OCI-LY1 (cell line): ENCODE data around the gene CBX8.

Source experiments
- H2AFZ ChIP-seq: fragments of 200-600 bp; sonication (generic), shearing (Covaris generic); 2 replicates; pipeline ENCODE4 v1.6.0; 2014; ENCODE audit warnings: antibody characterized with exemption, mild to moderate bottlenecking, low read length
- H3F3A ChIP-seq: fragments of 200-600 bp; sonication (generic), shearing (Covaris generic); 2 replicates; pipeline ENCODE4 v1.6.0; 2014; ENCODE audit warnings: mild to moderate bottlenecking, antibody characterized with exemption, low read length, moderate library complexity; ENCODE audit not compliant: insufficient read depth
- H3K27ac ChIP-seq: fragments of 200-600 bp; sonication (generic); 2 replicates; pipeline ENCODE4 v1.5.1; 2014; ENCODE audit warnings: low read length, mixed run types, mild to moderate bottlenecking, low read depth; ENCODE audit not compliant: poor library complexity, severe bottlenecking
- H3K27me3 ChIP-seq: fragments of 200-600 bp; sonication (generic); 2 replicates; pipeline ENCODE4 v1.6.0; 2014; ENCODE audit warnings: antibody characterized with exemption, mild to moderate bottlenecking, low read length, moderate library complexity; ENCODE audit not compliant: insufficient read depth
- H3K36me3 ChIP-seq: fragments of 200-600 bp; sonication (generic); 2 replicates; pipeline ENCODE4 v1.6.1; 2014; ENCODE audit warnings: mild to moderate bottlenecking, antibody characterized with exemption, low read length, moderate library complexity, mixed read lengths; ENCODE audit not compliant: insufficient read depth
- H3K4me1 ChIP-seq: fragments of 200-600 bp; sonication (generic); 2 replicates; pipeline ENCODE4 v1.5.1; 2014; ENCODE audit warnings: mild to moderate bottlenecking, low read length, moderate library complexity; ENCODE audit not compliant: insufficient read depth, severe bottlenecking
- H3K4me2 ChIP-seq: fragments of 200-600 bp; sonication (generic), shearing (Covaris generic); 2 replicates; pipeline ENCODE4 v1.6.1; 2014; ENCODE audit warnings: low read length
- H3K4me3 ChIP-seq: fragments of 200-600 bp; sonication (generic); 2 replicates; pipeline ENCODE4 v1.5.1; 2014; ENCODE audit warnings: low read length, low read depth, mild to moderate bottlenecking, mixed read lengths; ENCODE audit not compliant: poor library complexity, severe bottlenecking
- H3K79me2 ChIP-seq: fragments of 200-600 bp; shearing (Covaris generic); 2 replicates; pipeline ENCODE4 v1.6.1; 2016; ENCODE audit warnings: mixed run types, low read length, mixed read lengths; ENCODE audit not compliant: insufficient read depth
- H3K9ac ChIP-seq: fragments of 200-600 bp; sonication (generic), shearing (Covaris generic); 2 replicates; pipeline ENCODE4 v1.6.1; 2014; ENCODE audit warnings: mild to moderate bottlenecking, low read length, mixed read lengths
- H3K9me2 ChIP-seq: fragments of 200-600 bp; sonication (generic), shearing (Covaris generic); 2 replicates; pipeline ENCODE4 v1.6.1; 2014; ENCODE audit warnings: low read depth, mild to moderate bottlenecking, low read length, mixed read lengths
- H3K9me3 ChIP-seq: fragments of 200-600 bp; shearing (Covaris generic); 2 replicates; pipeline ENCODE4 v1.6.1; 2014; ENCODE audit warnings: low read length, mixed read lengths
- H4K20me1 ChIP-seq: fragments of 200-600 bp; sonication (generic), shearing (Covaris generic); 2 replicates; pipeline ENCODE4 v1.6.0; 2016; ENCODE audit warnings: mild to moderate bottlenecking, low read length; ENCODE audit not compliant: insufficient read depth
- EZH2 ChIP-seq: fragments of 200-600 bp; sonication (generic), shearing (Covaris generic); IDR thresholded peaks from 2 replicates; pipeline ENCODE4 v1.8.0; 2017; ENCODE audit warnings: borderline replicate concordance, mixed run types, mild to moderate bottlenecking, antibody characterized with exemption, low read length, moderate library complexity, mixed read lengths
- TF ChIP-seq, protein P1 (sequence below): fragments of 200-600 bp; sonication (generic), shearing (Covaris generic); IDR thresholded peaks from 2 replicates; pipeline ENCODE4 v1.5.1; 2017; ENCODE audit warnings: mild to moderate bottlenecking, antibody characterized with exemption, low read length, moderate library complexity, mixed read lengths

CBX8 gene

DNA sequence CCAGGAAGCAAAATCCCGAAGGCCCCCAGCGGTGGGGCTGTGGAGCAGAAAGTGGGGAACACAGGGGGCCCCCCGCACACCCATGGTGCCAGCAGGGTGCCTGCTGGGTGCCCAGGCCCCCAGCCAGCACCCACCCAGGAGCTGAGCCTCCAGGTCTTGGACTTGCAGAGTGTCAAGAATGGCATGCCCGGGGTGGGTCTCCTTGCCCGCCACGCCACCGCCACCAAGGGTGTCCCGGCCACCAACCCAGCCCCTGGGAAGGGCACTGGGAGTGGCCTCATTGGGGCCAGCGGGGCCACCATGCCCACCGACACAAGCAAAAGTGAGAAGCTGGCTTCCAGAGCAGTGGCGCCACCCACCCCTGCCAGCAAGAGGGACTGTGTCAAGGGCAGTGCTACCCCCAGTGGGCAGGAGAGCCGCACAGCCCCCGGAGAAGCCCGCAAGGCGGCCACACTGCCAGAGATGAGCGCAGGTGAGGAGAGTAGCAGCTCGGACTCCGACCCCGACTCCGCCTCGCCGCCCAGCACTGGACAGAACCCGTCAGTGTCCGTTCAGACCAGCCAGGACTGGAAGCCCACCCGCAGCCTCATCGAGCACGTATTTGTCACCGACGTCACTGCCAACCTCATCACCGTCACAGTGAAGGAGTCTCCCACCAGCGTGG is 12.4 kb downstream of the CBX8 start:
- no peak for TF ChIP-seq EZH2
- TF ChIP-seq, protein P1, sequence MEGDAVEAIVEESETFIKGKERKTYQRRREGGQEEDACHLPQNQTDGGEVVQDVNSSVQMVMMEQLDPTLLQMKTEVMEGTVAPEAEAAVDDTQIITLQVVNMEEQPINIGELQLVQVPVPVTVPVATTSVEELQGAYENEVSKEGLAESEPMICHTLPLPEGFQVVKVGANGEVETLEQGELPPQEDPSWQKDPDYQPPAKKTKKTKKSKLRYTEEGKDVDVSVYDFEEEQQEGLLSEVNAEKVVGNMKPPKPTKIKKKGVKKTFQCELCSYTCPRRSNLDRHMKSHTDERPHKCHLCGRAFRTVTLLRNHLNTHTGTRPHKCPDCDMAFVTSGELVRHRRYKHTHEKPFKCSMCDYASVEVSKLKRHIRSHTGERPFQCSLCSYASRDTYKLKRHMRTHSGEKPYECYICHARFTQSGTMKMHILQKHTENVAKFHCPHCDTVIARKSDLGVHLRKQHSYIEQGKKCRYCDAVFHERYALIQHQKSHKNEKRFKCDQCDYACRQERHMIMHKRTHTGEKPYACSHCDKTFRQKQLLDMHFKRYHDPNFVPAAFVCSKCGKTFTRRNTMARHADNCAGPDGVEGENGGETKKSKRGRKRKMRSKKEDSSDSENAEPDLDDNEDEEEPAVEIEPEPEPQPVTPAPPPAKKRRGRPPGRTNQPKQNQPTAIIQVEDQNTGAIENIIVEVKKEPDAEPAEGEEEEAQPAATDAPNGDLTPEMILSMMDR = no peak
- no peaks in the 10 kb centered on the region for H3K9me3 ChIP-seq
- peaks cover 31% of the 10 kb centered on the region for H3K36me3 ChIP-seq
- peaks cover 7% of the 10 kb centered on the region for H3K4me1 ChIP-seq
- H3F3A ChIP-seq = peaks cover 5% of the 10 kb centered on the region; the same call in 1 of the 2 replicates
- no peak overlapping the region for H3K9ac ChIP-seq
- no peak overlapping the region for H2AFZ ChIP-seq
- H3K4me2 ChIP-seq = no peak overlapping the region
- no peaks in the 10 kb centered on the region for H3K27me3 ChIP-seq
- no peaks in the 10 kb centered on the region for H3K9me2 ChIP-seq
- no peak overlapping the region for H3K4me3 ChIP-seq
- no peaks in the 10 kb centered on the region for H3K79me2 ChIP-seq
- no peak overlapping the region for H3K27ac ChIP-seq
- no peaks in the 10 kb centered on the region for H4K20me1 ChIP-seq

DNA sequence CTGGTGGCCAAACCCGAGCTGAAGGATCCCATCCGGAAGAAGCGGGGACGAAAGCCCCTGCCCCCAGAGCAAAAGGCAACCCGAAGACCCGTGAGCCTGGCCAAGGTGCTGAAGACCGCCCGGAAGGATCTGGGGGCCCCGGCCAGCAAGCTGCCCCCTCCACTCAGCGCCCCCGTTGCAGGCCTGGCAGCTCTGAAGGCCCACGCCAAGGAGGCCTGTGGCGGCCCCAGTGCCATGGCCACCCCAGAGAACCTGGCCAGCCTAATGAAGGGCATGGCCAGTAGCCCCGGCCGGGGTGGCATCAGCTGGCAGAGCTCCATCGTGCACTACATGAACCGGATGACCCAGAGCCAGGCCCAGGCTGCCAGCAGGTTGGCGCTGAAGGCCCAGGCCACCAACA is 13.0 kb downstream of the CBX8 start:
- Histone ChIP-seq H3K4me2 (no peak overlapping the region), H3K9me2 (no peaks in the 10 kb centered on the region), H3K27me3 (no peaks in the 10 kb centered on the region), H3K79me2 (no peaks in the 10 kb centered on the region), H4K20me1 (no peaks in the 10 kb centered on the region), H3K36me3 (peaks cover 31% of the 10 kb centered on the region), H3K9ac (no peak overlapping the region), H3K9me3 (no peaks in the 10 kb centered on the region), H2AFZ (no peak overlapping the region), H3K4me3 (no peak overlapping the region), H3K4me1 (peaks cover 13% of the 10 kb centered on the region), H3F3A (peaks cover 5% of the 10 kb centered on the region; the same call in 1 of the 2 replicates), H3K27ac (no peak overlapping the region)
- TF ChIP-seq, protein P1 = no peak
- no peak for TF ChIP-seq EZH2

DNA sequence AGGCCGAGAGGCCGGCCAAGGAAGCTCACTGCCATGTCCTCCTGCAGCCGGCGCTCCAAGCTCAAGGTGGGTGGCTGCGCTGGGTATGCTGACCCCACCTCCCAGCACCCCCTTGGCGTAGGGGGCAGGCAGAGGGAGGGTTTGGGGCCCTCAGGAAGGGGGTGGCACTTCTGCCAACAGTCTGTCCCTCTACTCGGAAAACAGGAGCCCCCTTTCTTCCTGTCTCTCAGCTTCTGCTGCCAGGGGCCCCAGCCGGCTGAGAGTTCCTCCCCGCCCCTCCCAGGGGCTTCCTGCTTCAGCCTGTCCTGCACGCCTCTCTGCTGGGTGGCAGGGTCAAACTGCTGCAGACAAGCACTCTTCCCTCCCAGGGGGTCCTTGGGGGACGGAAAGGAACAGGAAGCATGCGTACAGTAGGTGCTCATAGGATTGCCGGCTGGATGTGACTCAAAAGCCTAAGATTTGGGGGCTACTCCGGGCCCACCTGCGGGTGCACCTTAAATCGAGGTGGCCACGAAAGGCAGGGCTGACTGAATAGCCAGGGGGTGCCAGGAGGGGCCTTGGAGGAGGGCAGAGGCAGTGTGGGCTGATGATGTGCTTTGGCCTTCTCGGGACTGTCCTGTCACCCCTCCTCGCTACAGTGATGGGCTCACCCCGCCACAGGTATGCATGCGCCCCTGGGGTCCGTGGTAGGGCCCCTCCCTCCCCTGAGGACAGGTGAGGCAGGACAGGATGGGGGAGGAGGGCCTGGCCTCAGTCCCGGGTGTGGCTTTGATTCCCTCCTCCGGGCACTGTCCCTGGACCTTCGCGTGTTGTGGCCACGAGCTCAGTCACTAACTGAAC is 14.9 kb downstream of the CBX8 start:
- Histone ChIP-seq H3F3A (peaks cover 5% of the 10 kb centered on the region; the same call in 1 of the 2 replicates), H3K4me1 (peaks cover 19% of the 10 kb centered on the region), H3K9me2 (no peaks in the 10 kb centered on the region), H3K36me3 (peaks cover 31% of the 10 kb centered on the region), H3K9me3 (no peaks in the 10 kb centered on the region), H3K4me2 (no peak overlapping the region), H3K4me3 (no peak overlapping the region), H4K20me1 (no peaks in the 10 kb centered on the region), H3K9ac (no peak overlapping the region), H3K27me3 (no peaks in the 10 kb centered on the region), H3K27ac (no peak overlapping the region), H3K79me2 (no peaks in the 10 kb centered on the region), H2AFZ (no peak overlapping the region)
- TF ChIP-seq, protein P1 = no peak
- TF ChIP-seq EZH2 = no peak
